GM12878 (cell line): ENCODE measurements around the gene DIS3L2. TPM values are rescaled to one million over a fixed set of nuclear protein-coding genes. Genes with fewer than 3 reads are reported as not detected.

Experiments
- ATAC-seq: fragments of 200-7000 bp; cut with Tn5 transposase; 3 replicates; pipeline ENCODE4 v1.9.1; 2020; ENCODE audit warnings: mild to moderate bottlenecking, moderate library complexity
- BruUV-seq: library from RNA; stranded (reverse); fragments of 400-500 nt; replicated peaks from 2 replicates; lab custom pipeline; 2021; lab: Mats Ljungman, UMichigan
- CTCF ChIA-PET: fragments of 300-600 bp; sonication (Branson Sonifier 250); formaldehyde crosslinking; extraction: SDS; loops from one replicate; lab custom pipeline; 2021; ENCODE audit warnings: inconsistent platforms; lab: Yijun Ruan, JAX
- POLR2A ChIA-PET: fragments of 350-600 bp; formaldehyde crosslinking; extraction: SDS; loops from one replicate; lab custom pipeline; 2021; ENCODE audit warnings: inconsistent platforms; lab: Charles Lee
- RAD21 ChIA-PET: fragments of 300-600 bp; sonication (Branson Sonifier 250); formaldehyde crosslinking; loops from one replicate; lab custom pipeline; 2023; ENCODE audit warnings: antibody characterized with exemption; ENCODE audit not compliant: unreplicated experiment; lab: Charles Lee
- SMC1A ChIA-PET: fragments of 300-600 bp; sonication (Branson Sonifier 250); formaldehyde crosslinking; loops from one replicate; lab custom pipeline; 2023; ENCODE audit not compliant: unreplicated experiment, uncharacterized antibody; lab: Charles Lee
- DNase-seq: peaks from one replicate; pipeline ENCODE4 v3.0.0-alpha.2; 2011; ENCODE audit warnings: low read depth, low spot score
- FAIRE-seq: peaks from 3 replicates; lab custom pipeline; 2011; peaks lifted over from hg19 to GRCh38; lab: Jason Lieb, UNC
- H2AFZ ChIP-seq: 2 replicates; pipeline ENCODE4 v1.6.0; 2011; ENCODE audit warnings: low read depth, low read length, control low read depth; ENCODE audit not compliant: control insufficient read depth
- H3K27ac ChIP-seq: 2 replicates; pipeline ENCODE4 v1.5.1; 2011; ENCODE audit warnings: control low read depth; ENCODE audit not compliant: control insufficient read depth, insufficient read depth
- H3K27me3 ChIP-seq, 2 experiments: replicated peaks in 1 of 2; 2 replicates each; pipeline versions ENCODE4 v1.6.0 to v1.6.1; 2011; ENCODE audit warnings: low read length in 1 of 2; ENCODE audit not compliant: control insufficient read depth in 2 of 2, insufficient read depth in 2 of 2
- H3K36me3 ChIP-seq, 2 experiments: 2 replicates each; pipeline ENCODE4 v1.5.1; 2011; ENCODE audit warnings: low read length in 1 of 2; ENCODE audit not compliant: control insufficient read depth in 2 of 2, insufficient read depth in 2 of 2
- H3K4me1 ChIP-seq: 2 replicates; pipeline ENCODE4 v1.6.1; 2011; ENCODE audit warnings: mild to moderate bottlenecking, low read length, moderate library complexity, mixed read lengths; ENCODE audit not compliant: control insufficient read depth, insufficient read depth
- H3K4me2 ChIP-seq: 2 replicates; pipeline ENCODE4 v1.6.0; 2011; ENCODE audit warnings: control low read depth; ENCODE audit not compliant: control insufficient read depth, insufficient read depth
- H3K4me3 ChIP-seq: fragments of 200-600 bp; sonication (generic); 2 replicates; pipeline ENCODE4 v1.5.1; 2016
- H3K79me2 ChIP-seq: 2 replicates; pipeline ENCODE4 v1.6.0; 2011; ENCODE audit warnings: low read length; ENCODE audit not compliant: control insufficient read depth, insufficient read depth
- H3K9ac ChIP-seq: 2 replicates; pipeline ENCODE4 v1.8.0; 2011; ENCODE audit warnings: low read length, control low read depth, mixed read lengths; ENCODE audit not compliant: control insufficient read depth, insufficient read depth
- H3K9me3 ChIP-seq: replicated peaks from 3 replicates; pipeline ENCODE4 v1.5.1; 2011; ENCODE audit warnings: mild to moderate bottlenecking, low read length; ENCODE audit not compliant: control insufficient read depth, insufficient read depth
- H4K20me1 ChIP-seq: 2 replicates; pipeline ENCODE4 v1.6.0; 2011; ENCODE audit not compliant: control insufficient read depth, insufficient read depth
- BMI1 ChIP-seq: fragments of 450-650 bp; IDR thresholded peaks from 2 replicates; pipeline ENCODE4 v1.6.1; 2016; ENCODE audit warnings: mild to moderate bottlenecking, moderate library complexity, borderline replicate concordance
- CEBPB ChIP-seq, 2 experiments: fragments of 150-350 bp in 1 of 2; IDR thresholded peaks; 2 replicates each; pipeline ENCODE4 v1.6.1; 2012 to 2014; ENCODE audit warnings: low read depth in 2 of 2, low read length in 2 of 2, borderline replicate concordance in 1 of 2, inconsistent platforms in 1 of 2
- CHD2 ChIP-seq: IDR thresholded peaks from 2 replicates; pipeline ENCODE4 v1.6.1; 2011; ENCODE audit warnings: low read depth, low read length, improper control_type of control experiment, borderline replicate concordance
- CHD4 ChIP-seq: fragments of 200-600 bp; sonication (generic); IDR thresholded peaks from 2 replicates; pipeline ENCODE4 v1.6.1; 2016; ENCODE audit warnings: mild to moderate bottlenecking
- CTCF ChIP-seq, 3 experiments: IDR thresholded peaks in 2 of 3; conservative IDR thresholded peaks in 1 of 3; 2 replicates each; pipeline ENCODE4 v1.5.1; 2011; ENCODE audit warnings: low read depth in 3 of 3, low read length in 3 of 3, mild to moderate bottlenecking in 3 of 3, control low read depth in 2 of 3, moderate library complexity in 2 of 3, inconsistent platforms in 1 of 3, mixed read lengths in 1 of 3; ENCODE audit not compliant: control insufficient read depth in 2 of 3, insufficient read depth in 1 of 3; ENCODE audit errors: extremely low read depth in 1 of 3
- FOXM1 ChIP-seq: IDR thresholded peaks from 2 replicates; pipeline ENCODE4 v1.6.1; 2012; ENCODE audit warnings: low read depth, mild to moderate bottlenecking, inconsistent platforms, low read length, moderate library complexity
- MLLT1 ChIP-seq: fragments of 450-650 bp; IDR thresholded peaks from 2 replicates; pipeline ENCODE4 v1.6.1; 2016; ENCODE audit warnings: mild to moderate bottlenecking
- MYC ChIP-seq: IDR thresholded peaks from 2 replicates; pipeline ENCODE4 v1.6.1; 2011; ENCODE audit warnings: mild to moderate bottlenecking, low read length, moderate library complexity, inconsistent platforms; ENCODE audit not compliant: insufficient read depth, insufficient replicate concordance, insufficient read length, severe bottlenecking
- NFIC ChIP-seq: IDR thresholded peaks from 2 replicates; pipeline ENCODE4 v1.6.1; 2012; ENCODE audit warnings: low read depth, mild to moderate bottlenecking, inconsistent platforms, low read length, moderate library complexity
- PML ChIP-seq: IDR thresholded peaks from 2 replicates; pipeline ENCODE4 v1.6.1; 2012; ENCODE audit warnings: low read length, inconsistent platforms
- REST ChIP-seq: IDR thresholded peaks from 2 replicates; pipeline ENCODE4 v1.6.1; 2012; ENCODE audit warnings: mild to moderate bottlenecking, low read depth, low read length
- RFX5 ChIP-seq: IDR thresholded peaks from 2 replicates; pipeline ENCODE4 v1.6.1; 2011; ENCODE audit warnings: low read depth, low read length, improper control_type of control experiment
- SRF ChIP-seq, 2 experiments: IDR thresholded peaks; 2 replicates each; pipeline ENCODE4 v1.6.1; 2011; ENCODE audit warnings: low read depth in 2 of 2, low read length in 2 of 2, mild to moderate bottlenecking in 1 of 2, moderate library complexity in 1 of 2
- TCF3 ChIP-seq: IDR thresholded peaks from 2 replicates; pipeline ENCODE4 v1.6.1; 2012; ENCODE audit warnings: low read depth, mild to moderate bottlenecking, low read length, borderline replicate concordance; ENCODE audit not compliant: insufficient read depth
- ZNF217 ChIP-seq: fragments of 450-650 bp; IDR thresholded peaks from 2 replicates; pipeline ENCODE4 v1.6.1; 2017; ENCODE audit warnings: antibody characterized with exemption, mild to moderate bottlenecking
- ZNF274 ChIP-seq: IDR thresholded peaks from one replicate; pipeline ENCODE4 v1.8.0; 2011; ENCODE audit not compliant: insufficient read length, insufficient read depth
- ZZZ3 ChIP-seq: IDR thresholded peaks from 2 replicates; pipeline ENCODE4 v1.6.1; 2011; ENCODE audit warnings: low read depth; ENCODE audit not compliant: control insufficient read depth, insufficient read length
- WGBS: methylation state at CpG from one replicate; pipeline ENCODE4 v1.1.6; 2016; ENCODE audit warnings: low lambda C conversion rate; ENCODE audit not compliant: insufficient replicate concordance, insufficient coverage; ENCODE audit errors: missing lambda C conversion rate; 5-methylcytosine and 5-hydroxymethylcytosine counted together
- in situ Hi-C: fragments of 300-500 bp; cut with MboI; formaldehyde crosslinking; loops from 9 replicates; pipeline ENCODE4 v1.14.3; 2018; ENCODE audit warnings: mixed read lengths
- intact Hi-C: fragments of 100-400 bp; cut with micrococcal nuclease; formaldehyde crosslinking; loops from one replicate; pipeline ENCODE4 v1.14.2; 2022; ENCODE audit not compliant: unreplicated experiment
- polyA plus RNA-seq, 11 experiments: library from polyadenylated mRNA; depleted of rRNA in 4 of 11; unstranded in 6 of 11; stranded (reverse) in 5 of 11; fragments of >200 nt; fragmentation: Nextera tagmentation in 4 of 11; fragmentation: Illumina TruSeq in 1 of 11; extraction: Ambion mirVana in 4 of 11; extraction: Trizol in 1 of 11; gene quantifications; 1 replicate in 1 of 11; 2 replicates in 10 of 11; pipeline versions ENCODE4 v1.2.1 to v1.2.3, GENCODE V29; 2011 to 2016; ENCODE audit warnings: inconsistent platforms in 2 of 11, missing spikeins in 2 of 11, low read depth in 1 of 11
- total RNA-seq, 4 experiments: library from RNA; depleted of rRNA in 3 of 4; stranded (reverse); fragments of >200 nt in 3 of 4; fragmentation: Illumina TruSeq in 1 of 4; extraction: Trizol in 1 of 4; gene quantifications; 2 replicates each; pipeline versions ENCODE4 v1.2.1 to v1.2.3, GENCODE V29; 2013 to 2021

DIS3L2 gene
- total and polyA plus RNA-seq, 10 of the 15 experiments (the other 5 are each of a cell fraction or from before 2014, with no cell fraction given): 3.5 to 27.1 (median 16.0) TPM

GRCh38 chr2:231929961-231930592 is 31.4 kb upstream of the DIS3L2 start:
- intact Hi-C loops (loop anchor here (5.0 to 10.0 kb wide), 2 partner anchors 365 to 512 kb away; no protein-coding TSS in a partner anchor), in situ Hi-C loops (no loop called here)
- Histone ChIP-seq H3K36me3 (no peaks in the 10 kb centered on the region), H3K79me2 (no peaks in the 10 kb centered on the region), H3K27me3 (peaks cover 6 to 7% of the 10 kb centered on the region in 2 experiments; a peak in 3 of 4 replicates), H3K27ac (no peak overlapping the region), H4K20me1 (no peaks in the 10 kb centered on the region), H3K4me1 (peaks cover 13% of the 10 kb centered on the region), H3K4me3 (no peak overlapping the region), H2AFZ (no peak overlapping the region), H3K9ac (no peak overlapping the region), H3K9me3 (no peaks in the 10 kb centered on the region), H3K4me2 (no peak overlapping the region)
- SMC1A ChIA-PET: interaction anchor here (1.5 kb wide), 1 partner anchor 9 kb away, joined by 3 read pairs; no protein-coding TSS in a partner anchor
- CTCF ChIA-PET: interaction anchor here (0.6 to 8.2 kb wide), 3 partner anchors 8 to 399 kb away, joined by 3 to 32 read pairs (median 4); no protein-coding TSS in a partner anchor
- 34% methylated on average over 11 of the region's 11 CpGs for WGBS
- FAIRE-seq (no peak), ATAC-seq (peak; percentile 17; the same call in 1 of the 3 replicates), DNase-seq (no peak)
- POLR2A ChIA-PET: no interaction called here
- BruUV-seq: no TSS peak
- RAD21 ChIA-PET: interaction anchor here (1.2 kb wide), 1 partner anchor 362 kb away, joined by 3 read pairs; no protein-coding TSS in a partner anchor
- TF ChIP-seq TCF3 (no peak), CHD2 (no peak), ZNF274 (no peak), MYC (no peak), RFX5 (no peak), NFIC (no peak), BMI1 (no peak), CHD4 (no peak), CTCF (IDR thresholded peaks at IDR 0.05 in 2 of 3, conservative IDR thresholded peaks at IDR 0.05 in 1 of 3; ENCODE audit: control insufficient read depth in 2 of 3, extremely low read depth in 1 of 3, insufficient read depth in 1 of 3, low read depth in 3 of 3, low read length in 3 of 3) (peak; percentile 22 to 55 (median 42); a peak in 5 of 6 replicates), CEBPB (IDR thresholded peaks at IDR 0.05; ENCODE audit: borderline replicate concordance in 1 of 2, low read depth in 2 of 2, low read length in 2 of 2) (no peak), ZZZ3 (no peak), ZNF217 (no peak), PML (no peak), REST (no peak), MLLT1 (peak; percentile 82), SRF (IDR thresholded peaks at IDR 0.05; ENCODE audit: low read depth in 2 of 2, low read length in 2 of 2) (peak in 1 of 2 experiments; percentile 87; a peak in 2 of 4 replicates), FOXM1 (no peak)
